Memory B cell (primary cell): ENCODE measurements around the gene ATP6V0A1.

Experiments used
- ATAC-seq: fragments of 150-1000 bp; cut with Tn5 transposase; 2 replicates; pipeline ENCODE4 v1.10.0; 2021; ENCODE audit warnings: low read depth, mild to moderate bottlenecking, moderate library complexity
- DNase-seq, 2 donors: peaks; one replicate each; pipeline ENCODE4 v3.0.0; 2022; ENCODE audit warnings: low spot score in 2 of 2
- H3K27ac Mint-ChIP-seq: one replicate; pipeline ENCODE4 v1.8.0; 2022; ENCODE audit warnings: mild to moderate bottlenecking, moderate library complexity, mixed read lengths
- H3K27me3 Mint-ChIP-seq: one replicate; pipeline ENCODE4 v1.8.0; 2022; ENCODE audit warnings: mixed read lengths
- H3K36me3 Mint-ChIP-seq: one replicate; pipeline ENCODE4 v1.8.0; 2022; ENCODE audit warnings: mild to moderate bottlenecking, mixed read lengths
- H3K4me1 Mint-ChIP-seq: one replicate; pipeline ENCODE4 v1.8.0; 2022; ENCODE audit warnings: mixed read lengths
- H3K4me3 Mint-ChIP-seq: one replicate; pipeline ENCODE4 v1.8.0; 2022; ENCODE audit warnings: mild to moderate bottlenecking, moderate library complexity, mixed read lengths
- H3K9me3 Mint-ChIP-seq: one replicate; pipeline ENCODE4 v1.8.0; 2022; ENCODE audit warnings: mixed read lengths

Gene ATP6V0A1

GRCh38 chr17:42566215-42566882 is 107.7 kb downstream of the ATP6V0A1 start:
- no peaks in the 10 kb centered on the region for H3K27me3 Mint-ChIP-seq
- DNase-seq (no peak), ATAC-seq (no peak)
- H3K36me3 Mint-ChIP-seq = peaks cover 7% of the 10 kb centered on the region
- peaks cover 31% of the 10 kb centered on the region for H3K4me1 Mint-ChIP-seq
- H3K27ac Mint-ChIP-seq = peak overlapping the region; percentile 89
- peak overlapping the region; percentile 95 for H3K4me3 Mint-ChIP-seq
- H3K9me3 Mint-ChIP-seq = no peaks in the 10 kb centered on the region

- Mint-ChIP-seq H3K36me3 (peaks cover 9% of the 10 kb centered on the region), H3K4me3 (peak within 1 kb of the TSS; percentile 95), H3K27me3 (no peaks in the 10 kb centered on the region), H3K9me3 (no peaks in the 10 kb centered on the region), H3K4me1 (peaks cover 27% of the 10 kb centered on the region), H3K27ac (peak within 1 kb of the TSS; percentile 89)
- DNase-seq (peak; percentile 85 to 86), ATAC-seq (peak; percentile 83)
Measured at GRCh38 chr17:42566883-42567573, 108.3 kb downstream of the ATP6V0A1 start, which contains the start of gene MLX. MLX (plus strand) TSS chr17:42567100; CDS start chr17:42567125, 25 bp downstream.

- Mint-ChIP-seq H3K4me3 (peak overlapping the region; percentile 39), H3K36me3 (peaks cover 16% of the 10 kb centered on the region), H3K4me1 (peaks cover 16% of the 10 kb centered on the region), H3K9me3 (no peaks in the 10 kb centered on the region), H3K27me3 (no peaks in the 10 kb centered on the region), H3K27ac (peak overlapping the region; percentile 64)
- DNase-seq = no peak
- ATAC-seq = no peak
Measured at GRCh38 chr17:42568341-42569111, 109.8 kb downstream of the ATP6V0A1 start.

GRCh38 chr17:42571435-42572225 is 113.0 kb downstream of the ATP6V0A1 start:
- peaks cover 20% of the 10 kb centered on the region for H3K36me3 Mint-ChIP-seq
- no peak for DNase-seq
- peaks cover 15% of the 10 kb centered on the region for H3K4me1 Mint-ChIP-seq
- no peak overlapping the region for H3K27ac Mint-ChIP-seq
- H3K9me3 Mint-ChIP-seq = no peaks in the 10 kb centered on the region
- no peaks in the 10 kb centered on the region for H3K27me3 Mint-ChIP-seq
- no peak overlapping the region for H3K4me3 Mint-ChIP-seq
- ATAC-seq = no peak
